Fibroblast of skin of left quadriceps (primary cell): Measurements from ENCODE around the gene MTREX.
"Not testable (repeated sequence)": the region's sequence is repeated elsewhere in the genome, so short reads cannot be mapped to it uniquely, and the experiment has no call there.

Source experiments
- DNase-seq, 2 experiments: peaks; one replicate each; pipeline ENCODE4 v3.0.0-alpha.2; 2013; ENCODE audit warnings: low read depth in 2 of 2

The MTREX gene

DNA sequence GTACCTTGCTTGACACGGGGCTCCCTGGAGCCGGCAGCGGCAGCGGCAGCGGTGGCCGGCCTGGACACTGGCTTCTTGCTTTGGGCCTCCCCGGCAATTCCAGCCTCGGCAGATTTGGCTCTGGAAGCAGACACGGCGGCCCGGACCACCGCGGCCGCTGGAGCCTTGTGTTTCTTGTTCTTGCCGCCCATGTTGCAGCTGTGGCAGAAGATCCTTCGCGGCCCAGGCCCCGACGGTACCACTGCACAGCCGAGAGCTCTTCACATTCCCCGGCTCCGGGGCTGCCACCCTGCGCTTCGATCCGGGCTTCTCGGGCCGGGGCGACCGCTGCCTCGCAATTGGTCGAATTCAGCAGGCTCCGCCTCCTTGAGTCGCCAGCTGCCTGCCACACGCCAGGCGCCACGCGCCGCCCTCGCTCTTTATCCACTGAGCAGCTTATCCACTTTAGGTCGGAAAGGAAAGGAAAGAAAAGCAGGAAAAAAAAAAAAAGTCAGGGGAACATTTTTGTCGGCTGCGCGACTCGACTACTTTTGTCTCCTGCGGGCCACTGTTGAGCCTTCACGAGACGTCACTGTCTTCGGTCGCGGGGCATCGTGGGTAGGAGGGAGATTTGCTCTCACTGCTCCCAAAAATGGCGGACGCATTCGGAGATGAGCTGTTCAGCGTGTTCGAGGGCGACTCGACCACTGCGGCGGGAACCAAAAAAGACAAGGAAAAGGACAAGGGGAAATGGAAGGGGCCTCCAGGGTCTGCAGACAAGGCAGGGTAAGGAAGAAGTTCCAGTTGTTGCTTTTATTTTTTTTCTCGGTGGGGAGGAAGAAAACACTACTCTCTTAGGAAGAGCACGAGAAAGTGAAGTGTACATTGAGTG, at the start of gene MTREX, which contains the start of gene DHX29:
TSS of gene MTREX (plus strand) at position 607 of the 871 bp plus-strand sequence. CDS start at position 632, 25 bp downstream.
TSS of gene DHX29 (minus strand) at position 312 of the 871 bp plus-strand sequence. CDS start at position 191, 121 bp downstream.
- peak; percentile 85 to 88 for DNase-seq

- no peak for DNase-seq
Measured at GRCh38 chr5:55258339-55258738, 49.5 kb upstream of the MTREX start.

DNA sequence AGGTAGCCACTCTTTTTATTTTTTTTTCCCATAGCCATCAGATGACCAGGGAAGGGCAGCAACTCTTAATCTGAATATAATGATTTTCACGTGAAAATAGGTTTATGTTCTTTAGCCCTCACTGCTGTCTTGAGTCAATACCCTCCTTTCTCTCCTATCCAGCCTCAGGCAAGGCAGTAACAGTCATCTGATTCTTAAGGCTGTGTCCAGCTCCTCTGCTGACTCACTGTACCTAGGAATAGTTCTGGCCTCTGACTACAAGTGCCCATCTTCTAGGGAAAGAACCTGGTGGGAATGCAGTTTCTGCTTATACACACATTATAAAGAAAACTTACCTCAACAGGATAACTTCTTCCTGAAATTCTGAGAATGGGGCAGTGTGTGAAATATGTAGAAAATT, 31.0 kb upstream of the MTREX start:
- no peak for DNase-seq

DNA sequence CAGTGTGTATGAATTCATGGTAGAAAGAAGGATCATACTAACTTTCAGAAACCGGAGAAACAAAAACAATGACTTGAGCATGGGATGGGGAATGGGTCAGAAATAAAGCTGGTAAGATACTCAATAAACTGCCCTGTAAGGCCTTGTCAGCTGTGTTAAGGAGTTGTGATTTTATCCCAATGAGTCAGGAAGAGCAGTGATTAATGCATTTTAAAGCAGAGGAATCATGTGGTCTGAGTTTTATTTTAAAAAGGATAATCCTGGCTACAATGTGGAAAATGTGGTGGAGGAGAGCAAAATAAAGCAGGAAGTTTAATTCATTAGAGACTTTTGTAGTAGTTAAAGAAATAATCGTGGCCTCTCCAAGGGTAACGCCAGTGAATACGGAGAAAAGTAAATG, 29.0 kb upstream of the MTREX start:
- peak; percentile 3 to 10 for DNase-seq

DNA sequence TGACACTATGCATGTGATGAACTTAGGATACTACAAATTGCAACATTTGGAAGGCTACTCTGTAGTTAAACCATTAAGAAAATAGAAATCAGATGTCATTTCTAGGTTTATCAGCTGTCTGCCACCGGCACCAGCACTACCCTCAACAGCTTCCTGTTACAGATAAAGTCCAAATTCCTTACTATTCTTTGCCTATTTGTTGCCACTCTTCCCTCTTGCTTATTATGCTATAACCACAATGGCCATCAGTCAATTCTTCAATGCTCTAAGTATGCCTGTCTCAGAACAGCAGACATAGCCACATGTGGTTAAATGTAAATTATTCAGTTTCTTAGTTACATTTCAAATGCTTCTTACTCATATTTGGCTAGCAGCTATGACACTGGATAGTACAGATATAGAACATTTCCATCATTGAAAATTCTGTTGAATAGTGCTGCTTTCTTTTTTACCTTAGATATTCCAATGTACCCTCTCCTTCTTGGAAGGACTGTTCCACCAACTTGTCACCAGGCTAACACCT, 21.3 kb upstream of the MTREX start:
- DNase-seq: no peak

GRCh38 chr5:55289808-55290207, 18.0 kb upstream of the MTREX start:
- no peak for DNase-seq

DNA sequence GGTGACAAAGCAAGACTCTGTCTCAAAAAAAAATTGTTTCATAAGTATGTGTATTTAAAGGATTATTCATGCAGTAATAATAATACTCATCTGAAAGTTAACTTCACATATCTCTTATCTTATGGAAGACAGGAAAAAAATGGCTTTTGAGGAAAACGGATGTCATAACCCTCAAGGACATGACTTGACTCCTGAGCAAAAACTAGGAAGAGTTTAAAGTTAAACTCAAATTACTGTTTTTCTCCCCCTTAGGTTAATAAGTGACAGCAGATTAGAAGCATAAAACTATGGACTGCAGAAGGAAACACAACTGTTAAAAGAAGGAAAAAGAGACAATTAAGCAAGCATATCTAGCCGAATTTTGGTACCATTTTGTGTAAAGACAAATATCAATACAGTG, 16.8 kb upstream of the MTREX start:
- DNase-seq: no peak

- no peak for DNase-seq
Measured at GRCh38 chr5:55294935-55295334, 12.9 kb upstream of the MTREX start.

GRCh38 chr5:55300890-55301289, 6.9 kb upstream of the MTREX start:
- DNase-seq: no peak

DNA sequence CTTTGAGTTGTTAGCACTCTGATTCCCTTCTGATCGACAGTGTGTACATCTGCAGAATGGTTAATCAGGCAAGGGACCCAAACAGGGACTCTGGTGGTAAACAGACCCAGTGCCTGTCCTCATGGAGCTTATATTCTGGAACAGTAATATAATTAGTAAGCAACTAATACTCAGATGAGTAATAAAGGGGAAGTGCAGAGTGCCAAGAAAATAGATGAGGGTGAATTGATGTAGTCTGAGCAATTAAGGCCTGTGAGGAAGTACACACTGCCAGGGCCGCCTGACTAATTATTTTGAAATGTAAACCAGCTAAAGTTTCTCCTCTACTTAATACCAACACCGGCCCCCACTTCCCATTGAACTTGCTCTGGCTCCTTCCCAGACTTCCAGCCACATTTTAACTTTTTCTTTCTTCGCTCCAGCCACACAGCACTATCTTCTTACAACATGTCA, 4.5 kb upstream of the MTREX start:
- peak; percentile 83 for DNase-seq

DNA sequence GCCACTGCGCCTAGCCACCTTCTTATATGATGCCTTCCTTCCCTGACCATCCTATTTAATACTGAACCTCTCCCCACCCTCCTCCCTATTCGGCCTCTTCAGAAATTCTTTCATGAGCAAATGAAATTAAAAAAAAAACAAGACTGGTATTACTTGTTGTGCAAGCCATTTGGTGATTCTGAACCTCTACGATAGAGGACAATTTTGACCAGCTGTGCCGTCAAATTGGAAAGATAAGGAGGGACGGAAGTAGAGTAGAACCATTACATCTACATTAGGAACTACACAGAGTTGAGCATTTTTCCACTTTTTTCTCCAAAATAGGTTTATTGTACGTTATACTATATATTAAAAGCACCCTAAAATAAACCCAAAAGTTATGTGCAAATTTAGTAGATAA, 3.2 kb upstream of the MTREX start:
- DNase-seq: no peak

GRCh38 chr5:55305345-55305744, 2.4 kb upstream of the MTREX start:
- DNase-seq: no peak

GRCh38 chr5:55306641-55307382, 977 bp upstream of the MTREX start:
- DNase-seq: no peak

GRCh38 chr5:55308254-55308836, 556 bp downstream of the MTREX start:
- DNase-seq: no peak

DNA sequence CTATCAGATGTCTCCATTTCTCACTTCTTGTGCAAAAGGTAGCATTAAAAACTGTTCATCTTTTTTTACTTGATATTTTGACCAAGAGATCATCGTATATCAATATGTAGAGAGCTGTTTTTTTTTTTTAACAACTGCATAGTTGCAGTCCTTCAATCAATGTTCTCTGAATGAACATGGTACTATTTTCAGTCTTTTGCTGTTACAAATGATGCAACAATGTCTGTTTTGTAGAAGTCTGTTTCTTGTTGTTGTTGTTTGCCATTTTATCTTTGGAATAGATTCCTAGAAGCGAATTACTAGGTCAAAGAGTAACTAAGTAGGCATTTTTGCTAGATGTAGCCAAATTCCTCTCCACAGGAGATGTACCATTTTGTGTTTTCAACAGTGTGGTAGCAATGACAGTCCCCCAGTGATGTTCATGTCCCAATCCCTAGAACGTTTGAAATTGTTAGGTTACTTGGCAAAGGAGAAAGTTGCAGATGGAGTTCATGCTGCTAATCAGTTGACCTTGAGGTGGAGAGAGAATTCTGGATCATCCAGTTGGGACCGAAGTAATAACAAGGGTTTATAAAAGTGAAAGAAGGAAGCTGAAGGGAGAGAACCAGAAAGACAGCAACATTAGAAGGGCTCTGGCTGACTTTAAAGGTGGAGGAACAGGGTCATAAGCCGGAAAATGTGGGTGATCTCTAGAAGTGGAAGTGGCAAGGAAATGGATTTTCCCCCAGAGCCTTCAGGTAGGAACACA, 6.3 kb downstream of the MTREX start:
- DNase-seq: no peak

DNA sequence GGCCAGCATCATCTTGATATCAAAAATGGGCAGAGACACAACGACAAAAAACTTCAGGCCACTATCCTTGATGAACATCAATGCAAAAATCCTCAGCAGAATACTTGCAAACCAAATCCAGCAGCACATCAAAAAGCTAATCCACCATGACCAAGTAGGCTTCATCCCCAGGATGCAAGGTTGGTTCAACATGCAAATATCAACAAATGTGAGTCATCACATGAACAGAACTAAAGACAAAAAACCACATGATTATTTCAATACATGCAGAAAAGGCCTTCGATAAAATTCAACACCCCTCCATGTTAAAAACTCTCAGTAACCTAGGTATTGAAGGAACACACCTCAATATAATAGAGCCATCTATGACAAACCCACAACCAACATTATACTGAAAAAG, 8.5 kb downstream of the MTREX start:
- DNase-seq: no peak

DNA sequence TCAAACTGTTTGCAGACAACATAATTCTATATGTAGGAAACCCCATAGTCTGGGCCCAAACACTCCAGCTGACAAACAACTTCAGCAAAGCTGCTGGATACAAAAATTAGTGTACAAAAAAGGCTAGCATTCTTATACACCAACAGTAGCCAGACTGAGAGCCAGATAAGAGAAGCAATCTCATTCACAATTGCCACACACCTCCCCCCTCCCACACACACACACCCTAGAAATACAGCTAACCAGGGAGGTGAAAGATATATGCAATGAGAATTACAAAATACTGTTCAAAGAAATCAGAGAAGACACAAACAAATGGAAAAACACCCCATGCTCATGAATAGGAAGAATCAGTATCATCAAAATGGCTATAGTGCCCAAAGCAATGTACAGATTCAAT, 9.0 kb downstream of the MTREX start:
- no peak for DNase-seq

- not testable (repeated sequence) for DNase-seq
Measured at GRCh38 chr5:55318237-55318636, 10.4 kb downstream of the MTREX start.

DNA sequence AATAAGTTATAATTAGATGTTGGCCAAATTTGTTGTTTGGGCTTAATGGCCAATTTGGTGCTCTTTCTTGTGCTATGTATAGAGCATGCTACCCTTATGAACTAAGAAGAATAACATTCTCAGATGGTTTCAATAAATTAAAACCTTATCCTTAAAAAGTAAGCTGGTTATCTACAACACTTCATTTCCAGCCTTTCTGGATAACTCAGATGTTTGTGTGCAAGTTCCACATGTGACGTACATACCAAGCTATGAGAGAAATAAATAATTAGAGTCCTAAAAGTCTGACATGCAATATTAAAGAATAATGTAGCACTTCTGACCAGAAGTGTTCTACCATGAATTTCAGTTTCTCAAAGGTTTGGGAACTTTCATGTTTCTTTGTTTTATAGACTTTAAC, 11.7 kb downstream of the MTREX start:
- DNase-seq: peak; percentile 45 to 51

DNA sequence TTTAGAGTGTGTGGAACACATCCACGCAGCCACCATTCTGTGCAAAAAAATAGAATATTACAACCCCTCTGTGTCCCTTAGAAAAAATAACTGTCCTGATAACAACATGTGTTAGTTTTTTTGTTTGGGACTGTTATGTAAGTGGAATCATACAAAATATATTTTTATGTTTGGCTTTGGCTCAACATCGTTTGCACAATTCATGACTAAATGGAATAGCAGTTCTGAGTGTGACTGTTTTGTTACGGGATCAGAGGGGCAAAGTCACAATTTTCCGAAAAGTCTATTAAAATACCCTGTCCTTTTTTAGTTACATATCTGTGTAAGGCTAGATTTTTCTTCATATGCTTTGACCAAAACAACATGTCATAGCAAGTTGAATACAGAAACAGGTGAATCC, 12.8 kb downstream of the MTREX start:
- DNase-seq: no peak

DNA sequence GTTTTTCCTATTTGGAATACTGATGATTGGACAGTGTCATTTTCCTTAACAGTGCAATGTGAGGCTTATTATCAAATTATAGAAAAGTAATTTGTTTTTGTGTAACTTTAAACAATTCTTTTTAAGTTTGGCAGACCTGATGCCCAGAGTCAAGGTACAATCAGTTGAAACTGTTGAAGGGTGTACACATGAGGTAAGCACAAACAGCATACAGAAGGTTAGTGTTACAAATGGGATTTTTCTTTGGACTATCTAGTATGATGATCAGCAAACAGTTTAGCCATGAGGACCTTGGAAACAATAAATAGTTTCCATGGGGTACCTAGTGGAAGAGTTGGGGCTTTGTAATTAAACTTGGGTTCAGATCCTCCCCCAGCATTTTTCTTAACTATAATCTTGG, 16.2 kb downstream of the MTREX start:
- no peak for DNase-seq
